HG02588 (cell line): ENCODE results near the gene LAIR1.
"Not testable (repeated sequence)": the region's sequence is repeated elsewhere in the genome, so short reads cannot be mapped to it uniquely, and the experiment has no call there.

Experiments used
- ATAC-seq: cut with Tn5 transposase; IDR thresholded peaks from one replicate; pipeline ENCODE4 v1.9.1; 2021; ENCODE audit warnings: mild to moderate bottlenecking, moderate library complexity; ENCODE audit not compliant: unreplicated experiment

The LAIR1 gene

DNA sequence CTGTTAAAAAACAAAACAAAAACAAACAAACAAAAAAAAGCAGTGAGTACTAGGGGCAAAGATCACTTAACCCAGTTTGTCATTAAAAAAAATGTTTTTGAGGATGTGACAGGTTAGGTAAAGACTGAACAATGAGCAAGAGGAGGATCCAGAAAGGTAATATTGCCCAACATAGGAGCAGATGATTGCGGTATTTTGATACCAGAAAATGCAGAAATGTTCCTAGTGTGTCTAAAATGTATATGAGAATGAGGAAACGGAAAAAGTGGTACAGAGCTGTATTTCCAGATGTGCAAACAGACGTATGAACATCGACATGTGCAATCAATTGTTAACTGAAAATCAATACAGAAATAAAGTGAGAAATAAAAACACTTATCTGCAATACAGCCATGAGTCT is 20.9 kb downstream of the LAIR1 start:
- ATAC-seq, result no peak

DNA sequence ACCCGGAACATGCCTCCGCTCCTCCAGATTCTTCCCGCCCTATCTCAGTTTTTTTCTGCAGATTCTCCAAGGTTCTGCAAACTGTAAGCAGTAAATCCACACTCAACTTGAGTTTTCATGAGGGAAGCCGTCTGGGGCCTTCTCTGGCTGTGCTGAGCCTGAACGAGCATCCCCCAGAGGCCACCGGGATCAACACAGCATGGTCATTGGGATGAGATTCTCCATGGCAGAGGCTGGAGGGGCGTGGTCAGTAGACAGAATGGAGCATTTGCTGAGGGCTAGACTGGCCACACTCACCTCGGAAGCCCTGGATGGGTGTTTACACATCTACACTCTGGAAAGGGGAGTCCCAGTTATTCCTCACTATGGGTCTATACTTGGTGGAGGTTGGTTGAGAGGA is 23.4 kb downstream of the LAIR1 start:
- ATAC-seq, result no peak

DNA sequence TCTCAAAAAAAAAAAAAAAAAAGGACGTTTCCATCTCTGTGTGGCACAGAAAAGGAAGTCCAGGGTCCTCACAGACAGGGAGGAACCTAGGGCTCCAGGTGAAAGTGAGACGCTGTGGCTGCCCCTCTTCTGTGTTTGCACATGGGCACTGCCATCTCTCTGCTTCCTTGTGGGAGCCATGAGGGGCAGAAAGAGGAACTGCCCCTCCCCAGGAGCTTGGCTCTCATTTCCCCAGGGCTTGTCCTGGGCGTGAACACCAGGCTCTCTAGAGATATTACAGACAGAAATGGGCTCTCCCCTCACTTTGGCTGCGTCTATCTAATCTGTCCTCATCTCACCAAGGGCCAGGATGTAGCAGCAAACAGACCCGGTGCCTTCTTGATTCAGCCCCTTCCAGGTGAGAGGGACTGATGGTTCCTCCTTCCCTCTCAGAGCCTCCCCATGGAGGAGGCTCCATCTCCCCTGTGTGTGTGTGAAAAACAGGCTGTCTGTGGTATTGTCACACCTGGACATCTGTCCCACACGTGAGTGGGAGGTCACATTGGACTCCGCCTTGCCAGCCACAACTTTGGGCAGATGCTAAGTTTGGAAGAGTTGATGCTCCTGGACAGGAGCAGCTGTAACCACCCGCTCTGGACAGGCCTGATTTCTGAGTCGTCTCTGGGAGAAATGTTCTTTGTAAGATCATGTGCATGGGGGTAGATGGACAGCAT is 24.9 kb downstream of the LAIR1 start:
- ATAC-seq, result no peak

DNA sequence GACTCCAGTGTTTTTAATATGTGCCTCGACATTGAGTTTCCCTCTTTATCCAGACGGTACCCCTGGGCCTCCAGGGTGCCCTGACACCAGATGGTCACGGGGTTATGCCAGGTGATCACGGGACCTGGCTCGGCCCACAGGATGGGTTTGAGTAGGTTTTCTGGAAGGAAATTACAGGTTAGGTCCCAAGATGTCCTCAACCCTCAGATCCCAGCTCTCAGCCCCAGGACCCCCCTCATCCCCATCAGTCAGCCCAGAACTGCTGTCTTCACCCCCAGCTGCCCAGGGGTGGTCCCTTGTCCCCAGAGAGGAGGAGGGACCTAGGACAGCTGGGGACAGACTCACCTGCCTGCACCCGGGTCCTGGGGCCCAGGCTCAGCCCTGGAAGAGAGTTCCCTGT is 26.2 kb downstream of the LAIR1 start:
- no peak for ATAC-seq

DNA sequence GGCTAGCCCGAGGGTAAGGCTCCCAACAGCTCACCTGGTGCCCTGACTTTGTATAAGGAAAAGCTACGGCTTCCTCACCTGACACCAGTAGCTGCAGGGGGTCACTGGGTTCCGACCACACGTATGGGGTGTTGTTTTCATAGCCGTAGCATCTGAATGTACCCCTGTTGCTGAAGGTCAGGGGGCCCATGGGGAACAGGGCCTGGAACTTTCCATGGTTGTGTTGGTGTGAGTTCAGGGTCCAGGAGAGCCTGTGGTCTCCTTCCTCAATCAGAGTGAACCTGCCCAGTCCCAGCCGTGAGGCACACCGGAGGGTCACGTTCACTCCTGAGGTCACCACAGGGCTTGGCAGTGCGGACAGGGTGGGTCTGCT is 26.9 kb downstream of the LAIR1 start:
- ATAC-seq, result no peak

DNA sequence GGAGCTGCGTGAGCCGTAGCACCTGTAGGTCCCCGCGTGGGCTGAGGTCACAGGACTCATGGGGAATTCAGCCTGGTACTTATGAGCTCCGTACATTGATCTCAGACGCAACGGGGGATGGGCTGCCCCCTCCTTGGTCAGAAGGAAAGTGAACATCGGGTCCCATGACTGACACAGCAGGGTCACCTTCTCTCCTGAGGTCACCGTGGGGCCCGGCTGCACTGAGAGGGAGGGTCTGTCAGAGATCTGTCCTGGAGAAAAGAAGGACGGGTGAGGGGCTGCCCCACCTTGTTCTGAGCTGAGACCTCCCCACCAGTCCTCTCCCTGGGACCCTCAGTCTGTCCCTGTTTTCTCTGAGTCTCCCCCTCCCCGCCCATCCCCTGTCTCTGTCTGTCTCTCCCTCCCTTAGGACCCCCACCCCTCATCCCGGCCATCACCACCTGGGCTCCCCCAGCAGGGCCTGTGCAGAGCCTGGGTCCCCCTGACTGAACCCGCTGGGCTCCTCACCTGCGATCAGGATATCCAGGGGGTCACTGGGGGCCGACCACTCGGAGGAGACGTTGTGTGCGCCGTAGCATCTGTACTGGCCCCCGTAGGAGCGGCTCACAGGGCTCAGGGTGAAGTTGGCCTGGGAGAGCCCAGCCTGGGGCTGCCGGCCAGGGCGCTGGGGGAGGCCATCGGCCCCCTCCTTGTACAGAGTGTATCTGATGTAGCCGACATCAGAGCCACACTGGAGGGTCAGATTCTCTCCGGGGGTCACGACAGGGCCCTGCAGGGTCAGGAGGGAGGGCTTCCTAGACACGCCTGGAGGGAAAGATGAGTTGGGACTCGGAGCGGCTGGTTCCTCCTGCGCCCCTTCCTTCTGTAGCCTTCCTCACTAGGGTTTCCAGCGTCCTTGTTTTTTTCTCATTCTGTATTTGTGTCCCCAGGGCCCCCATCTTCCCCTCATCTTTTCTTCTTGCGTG is 27.6 kb downstream of the LAIR1 start:
- no peak for ATAC-seq

DNA sequence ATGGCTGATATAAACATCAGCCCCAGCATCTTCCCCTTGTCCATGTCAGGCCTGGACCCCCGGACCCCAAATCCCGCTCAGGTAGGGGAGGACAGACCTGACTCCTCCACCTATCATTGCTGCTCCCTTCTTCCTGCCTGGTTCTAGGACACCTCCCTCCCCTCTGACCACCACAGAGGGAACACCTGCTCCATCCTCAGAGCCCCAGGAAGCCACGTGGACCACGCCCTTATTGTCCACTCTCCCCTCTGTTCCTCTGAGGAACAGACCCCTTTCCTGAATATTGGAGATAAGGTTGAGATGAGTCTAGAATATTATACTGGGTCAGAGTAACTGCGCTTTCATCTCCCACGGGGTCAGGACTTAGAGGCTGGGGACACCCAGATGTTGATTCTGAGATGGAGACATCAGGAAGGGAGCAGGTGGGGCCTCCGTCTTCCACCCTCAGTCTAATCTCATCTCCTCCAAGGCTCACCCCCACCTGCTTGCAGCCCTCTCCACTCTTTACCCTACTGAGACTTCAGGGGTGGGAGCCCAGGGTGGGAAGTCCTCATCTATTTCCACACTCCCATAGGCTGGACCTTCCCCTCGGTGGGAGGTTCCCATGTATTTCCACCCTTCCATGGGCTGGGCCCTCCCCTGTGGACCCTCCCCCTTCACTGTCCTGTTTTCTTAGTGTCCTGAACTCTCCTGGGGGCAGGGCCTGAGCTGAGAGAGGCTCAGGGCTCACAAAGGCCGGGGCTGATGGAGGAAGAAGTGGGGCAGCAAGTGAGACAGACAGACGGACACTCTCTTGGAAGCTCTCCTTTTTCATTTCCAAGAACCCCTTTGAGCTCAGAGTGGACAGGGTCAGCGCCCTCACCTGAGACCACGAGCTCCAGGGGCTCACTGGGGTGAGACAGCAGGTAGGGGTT is 28.5 kb downstream of the LAIR1 start:
- no peak for ATAC-seq

DNA sequence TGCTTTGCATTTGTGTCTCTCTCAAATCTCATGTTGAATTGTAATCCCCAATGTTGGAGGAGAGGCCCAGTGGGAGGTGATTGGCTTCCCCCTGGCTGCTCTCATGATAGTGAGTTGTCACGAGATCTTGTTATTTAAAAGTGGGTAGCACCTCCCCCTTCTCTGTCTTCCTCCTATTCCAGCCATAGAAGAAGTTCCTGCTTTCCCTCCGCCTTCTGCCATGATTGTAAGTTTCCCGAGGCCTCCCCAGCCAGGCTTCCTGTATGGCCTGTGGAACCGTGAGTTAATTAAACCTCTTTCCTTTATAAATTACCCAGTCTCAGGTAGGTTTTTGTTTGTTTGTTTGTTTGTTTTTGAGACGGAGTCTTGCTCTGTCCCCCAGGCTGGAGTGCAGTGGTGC is 29.6 kb downstream of the LAIR1 start:
- no peak for ATAC-seq

DNA sequence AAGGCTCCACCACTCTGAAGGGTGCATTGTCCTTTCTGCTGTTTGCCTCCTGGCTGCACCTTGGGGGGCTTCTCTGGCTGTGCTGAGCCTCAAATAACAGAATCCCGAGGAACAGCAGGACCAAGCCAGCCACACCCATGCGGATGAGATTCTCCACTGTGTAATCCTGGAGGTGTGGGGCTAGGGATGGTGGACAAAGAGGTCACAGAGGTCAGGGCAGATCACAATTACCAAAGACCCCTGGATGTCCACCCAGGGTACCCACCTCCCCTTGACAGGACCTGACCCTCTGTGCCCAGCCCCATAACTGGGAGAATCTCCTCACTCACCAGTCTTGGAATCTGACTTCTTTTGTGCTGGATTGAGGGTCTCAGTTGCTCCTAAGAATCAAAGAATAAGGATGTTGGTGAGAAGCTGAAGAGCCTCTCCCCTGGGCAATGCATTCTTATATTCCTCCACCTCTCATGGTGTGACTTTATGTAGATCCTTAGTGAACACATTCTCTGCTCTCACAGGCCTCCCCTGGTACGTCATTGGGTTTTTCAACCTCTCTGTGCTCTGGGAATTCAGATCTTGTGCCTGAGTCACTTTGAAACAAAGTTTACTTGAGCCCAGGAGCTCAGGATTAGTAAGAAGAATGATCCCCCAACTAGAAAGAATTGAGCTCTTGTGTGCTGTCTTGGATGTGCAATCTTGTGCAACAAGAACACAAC is 31.0 kb downstream of the LAIR1 start:
- ATAC-seq, result no peak

DNA sequence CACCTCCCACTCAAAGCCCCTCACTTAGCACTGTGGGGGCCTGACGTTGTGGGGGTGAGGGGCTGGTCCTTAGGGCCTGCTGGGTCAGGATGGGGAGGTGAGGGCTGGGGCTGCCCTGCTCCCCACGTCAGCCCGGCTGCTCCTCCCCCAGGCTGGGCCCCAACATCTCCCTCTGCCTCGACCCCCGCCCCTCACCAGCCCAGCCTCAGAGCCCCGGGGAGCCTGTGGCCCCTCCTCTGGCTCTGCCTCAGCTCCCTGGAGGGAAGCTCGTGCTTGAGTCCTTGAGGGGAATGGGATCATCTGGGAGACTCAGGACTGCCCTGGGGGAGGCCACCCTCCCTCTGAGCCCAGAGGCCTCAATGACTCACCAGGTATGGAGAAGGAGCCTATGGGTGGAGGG is 32.6 kb downstream of the LAIR1 start:
- no peak for ATAC-seq

DNA sequence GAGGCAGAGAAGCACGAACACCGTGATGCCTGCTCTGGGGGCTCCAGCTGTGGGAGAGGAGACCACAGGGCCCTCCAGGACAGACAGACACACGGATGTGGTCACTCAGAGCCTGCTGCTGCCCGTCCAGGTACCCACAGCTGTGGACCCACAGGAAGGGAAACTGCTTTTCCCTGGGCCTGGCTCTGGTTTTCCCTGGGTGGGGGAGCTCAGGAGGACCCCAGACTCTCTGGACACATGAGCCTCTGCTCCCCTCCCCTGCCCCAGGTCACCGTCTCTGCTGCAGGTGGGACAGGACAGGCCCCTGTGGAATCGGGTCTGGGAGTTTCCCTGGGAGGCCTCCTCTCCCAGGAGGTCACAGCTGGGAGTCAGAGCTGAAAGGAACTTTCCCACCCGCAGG is 33.1 kb downstream of the LAIR1 start:
- ATAC-seq, result no peak

DNA sequence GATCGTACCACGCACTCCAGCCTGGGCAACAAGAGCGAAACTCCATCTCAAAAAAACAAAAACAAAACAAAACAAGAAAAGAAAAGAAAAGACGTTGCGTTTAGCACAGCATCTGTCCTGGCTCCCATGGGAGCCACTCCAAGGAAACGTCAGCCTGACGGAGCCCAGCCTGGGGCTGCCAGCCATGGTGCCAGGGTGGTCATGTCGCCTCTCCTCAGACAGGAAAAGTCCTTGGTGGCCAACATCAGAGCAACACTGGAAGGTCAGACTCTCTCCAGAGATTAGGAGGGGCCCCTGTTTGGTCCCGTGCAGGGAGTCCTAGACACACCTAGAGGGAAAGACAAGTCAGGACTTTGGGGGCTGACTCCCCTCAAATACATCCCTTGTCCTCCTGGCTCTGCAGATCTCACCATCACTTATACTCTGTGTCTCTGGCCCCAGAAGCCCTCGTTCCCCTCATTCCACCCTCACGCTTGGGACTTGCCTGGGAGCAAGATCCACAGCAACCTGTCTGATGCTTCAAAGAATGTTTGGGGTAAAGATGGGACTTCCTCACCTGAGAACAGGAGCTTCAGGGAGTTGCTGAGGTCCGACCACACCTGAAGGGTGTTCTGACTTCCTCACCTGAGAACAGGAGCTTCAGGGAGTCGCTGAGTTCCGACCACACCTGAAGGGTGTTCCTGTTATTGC is 35.1 kb downstream of the LAIR1 start:
- ATAC-seq, result no peak

DNA sequence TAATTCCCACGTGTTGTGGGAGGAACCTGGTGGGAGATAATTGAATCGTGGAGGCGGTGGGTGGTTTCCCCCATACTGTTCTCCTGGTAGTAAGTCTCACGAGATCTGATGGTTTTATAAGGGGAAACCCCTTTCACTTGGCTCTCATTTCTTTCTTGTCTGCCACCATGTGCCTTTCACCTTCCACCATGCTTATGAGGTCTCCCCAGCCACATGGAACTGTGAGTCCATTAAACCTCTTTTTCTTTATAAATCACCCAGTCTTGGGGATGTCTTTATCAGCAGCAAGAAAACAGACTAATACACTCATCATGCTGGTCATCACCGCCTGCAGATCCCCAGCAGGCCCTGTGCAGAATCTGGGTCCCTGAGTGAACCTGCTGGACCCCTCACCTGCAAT is 36.0 kb downstream of the LAIR1 start:
- ATAC-seq, result not testable (repeated sequence)

DNA sequence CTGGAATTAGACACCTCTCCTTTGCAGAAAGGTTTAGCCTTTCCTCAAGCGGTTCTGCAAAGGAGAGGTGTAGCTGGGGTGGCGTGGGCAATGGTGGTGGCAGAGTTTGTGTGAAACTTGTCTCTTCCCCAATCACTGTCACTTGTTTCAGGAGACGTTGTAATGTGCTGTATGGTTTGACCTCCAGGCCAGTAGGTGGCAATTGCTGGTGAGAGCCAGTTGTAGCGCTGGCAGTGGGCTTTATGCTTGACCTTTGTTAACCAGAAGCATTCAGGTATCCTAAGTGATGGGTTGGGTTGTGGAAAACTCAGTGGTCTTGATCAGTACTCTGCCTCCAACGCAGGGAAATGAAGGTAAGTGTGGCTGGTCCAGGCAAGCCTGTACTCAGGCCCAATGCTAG is 39.1 kb downstream of the LAIR1 start:
- no peak for ATAC-seq

DNA sequence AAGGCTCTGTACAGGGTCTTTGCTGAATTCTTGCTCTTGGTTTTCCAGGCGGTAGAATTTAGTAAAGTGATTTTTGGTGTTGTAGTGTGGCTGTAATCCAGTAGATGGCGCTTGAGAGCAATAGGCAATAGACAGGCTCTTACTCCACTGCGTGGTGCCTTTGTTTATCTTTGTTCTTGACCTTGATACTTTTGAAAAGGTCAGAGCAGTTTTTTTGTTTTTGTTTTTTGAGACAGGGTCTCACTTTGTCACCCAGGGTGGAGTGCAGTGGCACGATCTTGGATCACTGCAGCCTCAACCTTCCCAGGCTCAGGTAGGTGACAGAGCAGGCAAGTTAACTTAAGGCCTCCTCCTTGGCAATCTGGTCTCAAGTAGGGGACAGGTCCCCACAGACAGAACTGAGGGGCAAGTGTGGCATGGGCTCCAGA is 39.5 kb downstream of the LAIR1 start:
- ATAC-seq, result no peak

DNA sequence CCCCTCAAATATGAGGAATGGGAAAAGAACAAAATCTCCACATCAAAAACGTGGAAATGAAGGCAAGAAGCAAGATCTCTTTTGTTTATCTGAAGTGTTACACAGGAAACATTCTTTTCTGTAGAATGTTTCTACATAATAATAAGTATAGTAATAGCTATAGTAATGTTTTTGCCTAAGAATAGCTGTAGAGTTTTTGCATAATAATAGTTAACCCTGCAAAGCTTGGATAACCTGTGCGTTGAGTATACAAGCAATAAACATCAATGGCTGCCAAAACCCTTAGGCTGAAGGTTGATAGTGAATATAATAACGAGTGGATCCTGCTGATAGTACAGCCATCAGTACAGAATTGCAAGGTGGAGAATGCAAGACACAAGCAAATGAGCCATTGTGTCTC is 40.7 kb downstream of the LAIR1 start:
- ATAC-seq, result no peak

DNA sequence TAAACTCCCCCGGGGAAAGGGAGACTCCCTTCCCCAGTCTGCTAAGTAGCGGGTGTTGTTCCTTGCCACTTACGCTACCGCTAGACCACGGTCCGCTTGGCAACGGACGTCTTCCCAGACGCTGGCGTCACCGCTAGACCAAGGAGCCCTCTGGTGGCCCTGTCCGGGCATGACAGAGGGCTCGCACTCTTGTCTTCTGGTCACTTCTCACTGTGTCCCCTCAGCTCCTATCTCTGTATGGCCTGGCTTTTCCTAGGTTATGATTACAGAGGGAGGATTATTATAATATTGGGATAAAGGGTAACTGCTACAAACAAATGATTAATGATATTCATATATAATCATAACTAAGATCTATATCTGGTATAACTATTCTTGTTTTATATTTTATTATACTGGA is 41.8 kb downstream of the LAIR1 start:
- not testable (repeated sequence) for ATAC-seq

DNA sequence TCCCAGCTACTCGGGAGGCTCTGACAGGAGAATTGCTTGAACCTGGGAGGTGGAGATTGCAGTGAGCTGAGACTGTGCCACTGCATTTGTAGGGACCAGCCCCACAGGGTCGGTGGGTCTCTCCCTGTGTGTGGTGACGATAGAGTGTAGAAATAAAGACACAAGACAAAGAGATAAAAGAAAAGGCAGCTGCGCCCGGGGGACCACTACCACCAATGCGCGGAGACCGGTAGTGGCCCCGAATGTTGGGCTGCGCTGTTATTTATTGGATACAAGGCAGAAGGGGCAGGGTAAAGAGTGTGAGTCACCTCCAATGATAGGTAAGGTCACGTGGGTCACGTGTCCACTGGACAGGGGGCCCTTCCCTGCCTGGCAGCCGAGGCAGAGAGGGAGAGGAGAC is 42.4 kb downstream of the LAIR1 start:
- not testable (repeated sequence) for ATAC-seq

DNA sequence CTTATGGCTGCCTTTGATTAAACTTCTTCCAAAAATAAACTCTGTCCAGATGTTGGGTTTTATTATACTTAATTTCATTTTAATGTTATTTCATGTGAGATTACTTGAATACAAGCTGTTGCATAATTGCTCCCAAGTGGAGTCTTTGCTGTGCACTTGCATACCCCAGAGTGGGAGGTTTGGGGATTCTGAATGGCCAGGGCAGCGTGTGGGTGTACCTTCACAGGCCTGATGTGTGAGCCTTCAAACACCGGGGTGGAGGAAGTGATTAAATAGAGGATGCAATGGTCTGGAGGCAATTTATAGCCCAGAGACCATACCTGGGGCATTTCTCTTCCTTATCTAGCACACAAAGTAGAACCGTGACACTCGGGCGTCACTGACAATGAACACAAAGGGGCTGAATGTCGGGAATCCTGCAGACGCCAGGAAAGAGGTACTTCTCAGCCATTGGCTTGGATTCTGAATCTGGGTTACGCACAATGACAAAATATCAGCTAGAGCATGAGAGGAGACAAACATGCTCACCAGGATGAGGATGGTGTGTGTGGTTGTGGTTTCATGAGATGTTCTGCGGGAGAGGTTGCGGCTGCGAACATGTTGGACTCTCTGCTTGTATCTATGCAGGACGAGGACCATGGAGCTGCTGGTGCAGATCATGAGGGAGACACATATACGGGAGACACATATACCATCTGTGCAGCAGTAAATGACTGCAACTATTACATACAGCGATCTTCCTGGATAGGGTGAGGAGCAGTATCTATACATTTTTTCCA is 44.6 kb downstream of the LAIR1 start:
- no peak for ATAC-seq
